DMS53 (cell line): Measurements from ENCODE around the gene CCNK.

Experiments
- DNase-seq: peaks from one replicate; lab custom pipeline; 2025; lab: John Stamatoyannopoulos, UW

The CCNK gene

DNA sequence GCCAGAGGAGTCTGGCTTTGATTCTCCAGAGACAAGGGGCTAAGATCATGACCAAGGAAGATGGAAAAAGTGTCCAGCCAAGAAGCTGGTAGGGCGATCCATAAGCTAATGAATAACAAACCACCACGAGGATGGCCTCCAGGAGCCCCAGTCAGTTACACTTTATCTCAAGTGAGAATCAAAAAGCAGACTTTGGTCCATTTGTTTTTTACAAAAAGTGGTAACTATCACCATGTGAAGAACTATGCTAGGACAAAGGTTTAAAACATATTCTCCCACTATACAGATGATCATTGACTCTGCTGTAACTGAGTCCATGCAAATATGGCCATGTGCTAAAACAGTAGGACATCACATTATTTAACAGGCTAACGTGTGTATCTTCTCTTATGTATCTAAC, 14.5 kb upstream of the CCNK start:
- no peak for DNase-seq

DNA sequence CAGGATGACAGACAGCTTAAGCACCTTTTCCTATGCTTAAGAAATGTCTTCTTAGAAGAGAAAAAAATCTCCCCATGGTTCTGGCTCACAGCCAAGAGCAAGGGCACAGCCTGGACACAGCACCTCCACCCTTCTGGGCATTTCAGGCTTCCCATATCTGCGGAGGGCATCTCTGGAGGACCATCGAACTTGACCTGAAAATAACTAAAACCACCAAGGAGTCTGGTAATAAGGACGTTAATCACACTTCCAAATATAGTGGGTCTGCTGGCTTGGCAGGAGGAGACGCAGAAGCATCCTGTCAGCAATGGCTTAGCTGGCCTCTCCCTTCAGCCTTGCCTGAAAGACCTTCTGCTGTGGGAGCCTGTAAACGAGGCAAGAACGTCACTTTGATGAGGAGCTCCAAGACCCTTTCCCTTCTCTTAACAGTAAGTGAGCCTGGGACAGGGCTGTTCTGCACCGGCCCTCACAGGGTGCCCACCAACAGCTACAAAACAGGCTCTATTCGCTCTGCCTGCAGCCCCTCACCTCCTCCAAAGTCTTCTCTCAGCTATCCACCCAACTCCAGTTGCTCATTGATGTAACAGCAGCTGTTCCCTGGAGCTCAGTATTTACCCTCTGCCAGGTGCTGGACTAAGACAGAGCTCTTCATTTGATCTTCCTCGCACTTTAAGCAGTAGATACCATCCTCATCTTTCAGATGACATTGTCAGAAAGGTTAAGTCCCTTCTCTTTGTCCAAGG, 13.7 kb upstream of the CCNK start:
- no peak for DNase-seq

- peak; percentile 3 for DNase-seq
Measured at GRCh38 chr14:99468081-99468480, 13.1 kb upstream of the CCNK start.

DNA sequence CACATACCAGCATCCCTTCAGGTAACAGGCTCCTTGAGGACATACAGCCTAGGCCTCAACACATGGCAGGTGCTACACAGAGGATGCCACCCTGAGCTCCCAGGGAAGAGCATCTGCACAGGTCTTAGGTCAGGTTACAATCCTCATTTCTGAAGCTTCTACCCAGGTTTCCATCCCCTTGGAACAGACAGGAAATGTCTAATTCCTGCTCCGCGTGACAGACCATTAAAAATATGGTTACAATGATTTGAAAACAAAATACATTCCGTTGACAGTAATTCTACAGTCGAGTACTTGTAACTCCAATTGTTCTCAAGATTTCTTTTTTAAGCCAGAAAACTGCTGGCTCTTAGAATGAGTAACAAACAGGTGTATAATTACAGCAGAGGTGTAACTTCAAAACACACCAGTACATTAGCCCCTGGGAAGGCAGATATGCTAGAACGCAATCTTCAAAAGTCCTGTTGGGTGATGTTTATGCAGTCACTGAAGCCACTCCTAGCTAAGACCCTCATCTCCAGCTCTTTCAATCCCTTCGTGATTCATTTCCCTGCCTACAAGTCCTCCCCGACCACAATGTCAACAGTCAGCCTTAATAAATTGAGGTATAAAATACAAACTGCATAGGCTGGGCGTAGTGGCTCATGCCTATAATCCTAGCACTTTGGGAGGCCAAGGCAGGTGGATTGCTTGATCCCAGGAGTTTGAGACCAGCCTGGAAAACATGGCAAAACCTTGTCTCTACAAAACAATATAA, 12.2 kb upstream of the CCNK start:
- peak; percentile 3 for DNase-seq

DNA sequence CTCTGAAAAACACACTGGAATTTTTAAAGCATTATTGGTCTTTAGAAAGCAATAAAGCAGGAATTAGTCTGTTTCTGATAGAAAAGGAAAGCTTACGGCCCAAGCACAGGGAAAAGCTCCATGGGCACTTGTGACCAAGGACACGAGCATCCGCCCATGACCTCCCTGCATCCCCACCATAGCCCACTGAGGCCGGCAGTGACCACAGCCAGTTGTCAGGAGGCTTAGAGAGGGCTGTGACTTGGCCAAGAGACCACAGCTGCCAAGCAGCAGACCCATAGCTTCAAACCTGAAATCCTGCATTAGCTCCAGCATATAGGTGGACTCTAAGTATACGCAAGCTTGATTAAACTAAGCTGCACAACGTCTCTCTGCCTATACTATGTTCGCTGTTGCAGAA, 9.5 kb upstream of the CCNK start:
- DNase-seq, result no peak

DNA sequence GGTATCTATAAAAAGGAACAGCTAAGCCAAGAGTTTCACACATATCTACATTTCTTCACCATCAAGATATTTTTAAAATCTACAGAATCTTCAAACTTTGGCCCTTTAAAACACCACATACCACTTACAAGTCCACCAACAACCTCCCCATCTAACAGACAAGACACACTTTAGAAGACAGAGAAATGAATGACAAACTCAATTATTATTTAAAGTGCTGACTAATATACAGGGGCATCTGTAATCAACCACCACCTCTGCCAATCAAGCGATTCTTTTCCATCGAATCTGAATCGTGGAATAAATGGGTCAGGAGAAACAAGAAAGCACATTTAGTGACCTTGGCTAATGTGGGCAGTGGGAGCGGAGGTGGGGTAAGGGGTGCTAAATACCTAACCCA, 8.3 kb upstream of the CCNK start:
- DNase-seq, result no peak

- DNase-seq, result no peak
Measured at GRCh38 chr14:99473458-99473857, 7.8 kb upstream of the CCNK start.

DNA sequence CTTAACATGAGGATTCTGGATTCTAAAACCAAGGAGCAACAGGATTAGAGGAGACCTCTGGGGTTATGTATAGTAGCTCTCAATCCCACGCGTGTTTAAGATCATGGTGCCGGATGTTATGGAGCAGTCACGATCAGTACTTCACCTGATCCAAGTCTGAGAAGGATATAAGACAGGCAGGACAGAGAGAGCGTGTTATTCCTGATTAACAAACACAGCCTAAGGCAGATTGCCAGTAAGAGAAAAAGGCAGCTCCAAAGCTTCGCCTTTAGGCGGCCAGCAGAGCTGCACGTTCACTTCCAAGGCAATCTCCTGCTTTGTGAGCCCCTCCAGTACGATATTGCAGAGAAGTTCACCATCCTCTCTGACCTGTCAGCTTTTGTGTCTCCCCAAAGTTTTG, 6.0 kb upstream of the CCNK start:
- no peak for DNase-seq

DNA sequence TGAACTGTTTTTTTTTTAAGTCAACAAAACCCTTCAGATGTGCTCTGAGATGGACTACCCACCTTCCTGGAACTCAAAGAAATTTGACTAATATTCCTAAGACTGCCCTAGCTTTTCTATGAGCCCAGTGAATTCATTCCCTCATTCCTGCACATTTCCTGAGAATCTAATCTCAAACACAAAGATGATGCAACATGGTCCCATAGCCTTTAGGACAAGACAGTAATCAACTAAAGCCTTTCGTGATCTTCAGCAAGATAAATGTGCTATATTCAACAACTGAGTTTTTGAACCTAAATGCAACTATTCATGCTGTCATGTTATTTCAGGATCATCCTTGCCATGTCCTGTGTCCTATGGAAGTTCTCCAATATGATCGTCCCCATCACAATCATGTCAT, 5.5 kb upstream of the CCNK start:
- DNase-seq, result no peak

GRCh38 chr14:99476864-99477263, 4.3 kb upstream of the CCNK start:
- no peak for DNase-seq

DNA sequence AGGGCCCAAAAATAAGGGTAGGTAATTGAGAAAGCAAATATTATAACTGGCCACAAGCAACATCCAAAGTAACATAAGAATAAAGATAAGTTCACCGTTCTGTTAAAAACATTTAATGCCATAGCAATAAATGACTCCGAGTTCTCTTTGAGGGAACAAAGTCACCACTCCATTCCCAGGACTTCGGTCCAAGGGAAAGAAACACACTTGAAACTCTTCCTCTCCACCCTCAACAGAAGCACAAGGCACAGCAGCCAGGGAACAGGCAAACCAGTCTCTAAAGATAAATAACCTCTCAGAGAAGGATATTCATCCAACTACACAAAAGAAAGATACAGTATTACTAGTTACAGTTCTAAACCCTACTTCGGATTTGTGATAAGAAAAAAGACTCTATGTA, 3.1 kb upstream of the CCNK start:
- DNase-seq, result no peak

- DNase-seq, result no peak
Measured at GRCh38 chr14:99479160-99479905, 1.9 kb upstream of the CCNK start.

DNA sequence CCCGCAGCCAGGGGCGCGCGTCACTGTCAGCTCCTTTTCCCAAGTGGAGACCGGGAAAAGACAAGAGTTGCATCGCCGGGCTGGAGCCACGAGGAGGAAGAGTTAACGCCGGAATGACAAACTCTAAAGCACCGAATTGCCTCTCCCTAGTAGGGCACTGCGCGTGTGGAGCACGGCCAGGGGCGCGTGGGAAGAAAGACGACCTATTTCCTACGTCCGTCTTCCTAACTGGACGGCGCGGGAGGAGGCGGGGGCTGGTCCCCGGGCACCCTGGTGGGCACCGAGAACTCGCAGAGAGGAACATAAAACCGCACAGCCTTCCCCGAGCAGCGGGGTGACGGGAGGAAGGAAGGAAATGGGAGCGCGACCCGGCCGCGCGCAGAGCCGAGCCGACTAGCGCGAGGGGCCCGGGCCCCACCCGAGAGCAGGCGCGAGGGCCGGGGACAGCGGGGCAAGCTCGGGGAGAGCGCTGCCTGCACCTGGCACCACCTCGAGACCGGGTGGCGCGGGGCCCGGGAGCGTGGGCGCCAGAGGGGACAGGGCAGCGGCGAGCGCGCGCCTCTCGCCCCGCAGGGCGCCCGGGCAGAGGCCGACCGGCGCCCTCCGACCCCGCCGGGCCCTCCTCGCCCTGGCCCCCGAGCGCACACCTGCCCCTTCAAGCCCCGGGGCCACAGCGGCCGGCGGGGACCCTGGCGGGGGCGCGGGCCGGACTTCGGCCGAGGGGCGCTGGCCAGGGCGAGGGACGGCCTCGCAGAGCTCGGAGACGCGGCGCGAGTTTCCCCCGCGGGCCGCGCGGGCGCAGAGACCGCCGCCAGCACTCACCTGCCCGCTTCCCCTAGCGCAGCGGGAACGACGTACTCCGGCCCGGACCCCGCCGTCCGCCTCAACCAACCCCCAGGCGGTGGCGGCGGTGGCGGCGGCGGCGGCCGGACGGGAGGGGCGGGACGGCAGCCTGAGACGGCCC, 1.0 kb upstream of the CCNK start, which contains the start of gene SETD3:
Gene SETD3 (minus strand): TSS at position 954 of the 964 bp plus-strand sequence. CDS start 15,054 bp downstream, outside the sequence.
- DNase-seq, result peak; percentile 56

- DNase-seq, result peak; percentile 40
Measured at GRCh38 chr14:99481745-99482099, 513 bp downstream of the CCNK start.

- DNase-seq, result no peak
Measured at GRCh38 chr14:99484106-99484505, 2.9 kb downstream of the CCNK start.

DNA sequence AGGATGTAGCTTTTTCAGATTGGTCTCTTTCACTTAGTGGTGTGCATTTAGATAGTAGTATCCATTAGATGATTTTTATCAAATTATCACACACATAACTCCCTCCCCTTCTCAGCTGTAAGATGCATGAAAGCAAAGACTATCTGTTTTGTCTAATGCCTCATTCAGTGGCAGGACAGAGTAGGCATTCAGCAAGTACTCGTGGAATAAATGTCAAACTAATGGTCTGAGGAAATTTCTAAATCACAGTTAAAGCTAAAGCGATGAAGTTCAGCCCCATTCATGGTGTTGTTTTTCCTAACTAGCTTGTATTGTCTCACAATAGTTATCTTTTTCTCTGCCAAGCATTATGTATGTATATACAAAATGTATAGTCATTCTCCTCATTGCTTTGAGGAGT, 16.1 kb downstream of the CCNK start:
- no peak for DNase-seq

GRCh38 chr14:99497894-99498293, 16.7 kb downstream of the CCNK start:
- no peak for DNase-seq

GRCh38 chr14:99502989-99503421, 21.8 kb downstream of the CCNK start:
- no peak for DNase-seq

- DNase-seq, result no peak
Measured at GRCh38 chr14:99503848-99504453, 22.7 kb downstream of the CCNK start.

- DNase-seq, result no peak
Measured at GRCh38 chr14:99505089-99505488, 23.9 kb downstream of the CCNK start.

DNA sequence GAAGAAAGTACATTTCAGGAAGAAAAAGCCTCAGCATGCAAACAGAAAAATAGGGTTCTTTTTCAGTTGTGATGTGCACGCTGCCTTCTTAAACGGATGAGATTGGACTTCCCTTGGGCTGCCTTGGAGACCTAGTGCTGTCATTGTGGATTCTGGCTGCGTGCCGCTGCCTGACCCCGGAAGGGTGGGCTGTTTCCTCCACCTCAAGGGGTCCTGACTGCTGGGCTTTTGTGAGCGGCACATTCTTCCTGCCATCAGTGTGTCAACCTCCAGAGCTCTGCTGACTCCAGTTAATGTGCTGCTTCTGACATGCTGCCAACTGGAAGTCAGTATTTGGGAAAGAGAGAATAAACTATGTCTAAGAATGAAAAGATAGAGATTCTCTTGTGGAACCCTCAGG, 25.1 kb downstream of the CCNK start:
- no peak for DNase-seq
